ENCODE data around the gene PSKH1.
"Not testable (repeated sequence)": the region's sequence is repeated elsewhere in the genome, so short reads cannot be mapped to it uniquely, and the experiment has no call there.

The PSKH1 gene

DNA sequence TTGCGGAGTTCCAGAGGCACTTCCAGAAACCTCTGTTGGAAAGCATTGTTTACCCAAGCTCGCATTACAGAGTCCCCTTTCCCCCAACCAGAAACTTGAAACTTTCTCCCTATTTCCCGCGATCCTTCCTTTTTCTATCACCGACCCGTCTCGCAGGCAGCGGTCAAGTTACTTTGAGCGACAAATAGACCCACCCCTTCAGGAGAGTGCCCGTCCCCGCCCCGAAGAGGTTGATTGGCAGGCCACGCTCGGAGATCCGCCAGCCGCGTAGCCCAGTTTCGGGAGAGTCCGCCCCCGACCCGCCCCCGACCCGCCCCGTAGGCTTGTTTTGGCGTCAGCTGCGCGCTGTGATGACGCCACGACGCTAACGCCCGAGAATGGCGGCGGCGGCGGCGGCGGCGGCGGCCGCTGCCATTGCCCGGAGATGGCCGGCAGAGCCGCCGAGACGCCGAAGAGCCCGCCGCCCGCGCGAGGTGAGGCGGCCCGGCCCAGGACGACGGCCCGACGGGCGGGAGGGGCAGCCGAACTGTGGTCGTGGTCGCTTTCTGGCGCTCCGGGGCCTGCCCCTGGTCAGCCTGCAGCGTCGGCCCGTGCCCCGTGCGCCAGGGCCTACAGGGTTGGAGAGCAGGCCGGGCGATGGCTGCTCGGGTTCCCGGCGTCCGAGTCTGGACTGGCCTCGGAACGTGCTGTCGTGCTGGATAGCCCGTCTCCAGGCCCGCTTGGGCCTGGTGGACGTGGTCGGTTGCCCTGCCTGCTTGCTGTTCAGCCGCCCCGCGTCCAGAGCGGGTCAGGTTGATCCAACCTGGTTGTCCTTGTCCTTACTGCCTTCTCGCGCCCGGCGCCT lies at the start of gene PSKH1:
TSS of gene PSKH1 (plus strand) at position 356 of the 844 bp plus-strand sequence. CDS start 15,496 bp downstream, outside the sequence.
- peak; percentile 96 for DNase-seq (ENCODE audit: low spot score)

GRCh38 chr16:67843343-67843765 lies 49.7 kb upstream of the PSKH1 start:
- DNase-seq (ENCODE audit: low spot score): no peak

GRCh38 chr16:67844497-67844896 lies 48.6 kb upstream of the PSKH1 start:
- no peak for DNase-seq (ENCODE audit: low spot score)

GRCh38 chr16:67845291-67846062 lies 47.6 kb upstream of the PSKH1 start:
- DNase-seq (ENCODE audit: low spot score): peak; percentile 9

DNA sequence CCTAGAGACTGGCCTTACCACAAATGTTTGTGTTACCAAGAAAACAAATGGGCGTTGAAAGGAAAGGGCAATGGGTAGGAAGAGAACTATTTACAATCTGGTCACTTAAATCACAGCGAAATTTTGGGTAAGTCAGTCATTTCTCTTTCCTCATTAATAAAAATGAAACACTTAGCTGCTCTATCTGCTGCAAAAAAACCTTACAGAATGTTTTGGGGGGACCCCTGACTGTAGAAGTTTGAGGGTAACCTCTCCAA lies 47.1 kb upstream of the PSKH1 start:
- DNase-seq (ENCODE audit: low spot score): peak; percentile 28

- peak; percentile 93 for DNase-seq (ENCODE audit: low spot score)
Measured at GRCh38 chr16:67846320-67847063, 46.6 kb upstream of the PSKH1 start, which contains the start of gene NUTF2. Gene NUTF2 (plus strand): TSS chr16:67846933. CDS start chr16:67865131, 18,198 bp downstream.

DNA sequence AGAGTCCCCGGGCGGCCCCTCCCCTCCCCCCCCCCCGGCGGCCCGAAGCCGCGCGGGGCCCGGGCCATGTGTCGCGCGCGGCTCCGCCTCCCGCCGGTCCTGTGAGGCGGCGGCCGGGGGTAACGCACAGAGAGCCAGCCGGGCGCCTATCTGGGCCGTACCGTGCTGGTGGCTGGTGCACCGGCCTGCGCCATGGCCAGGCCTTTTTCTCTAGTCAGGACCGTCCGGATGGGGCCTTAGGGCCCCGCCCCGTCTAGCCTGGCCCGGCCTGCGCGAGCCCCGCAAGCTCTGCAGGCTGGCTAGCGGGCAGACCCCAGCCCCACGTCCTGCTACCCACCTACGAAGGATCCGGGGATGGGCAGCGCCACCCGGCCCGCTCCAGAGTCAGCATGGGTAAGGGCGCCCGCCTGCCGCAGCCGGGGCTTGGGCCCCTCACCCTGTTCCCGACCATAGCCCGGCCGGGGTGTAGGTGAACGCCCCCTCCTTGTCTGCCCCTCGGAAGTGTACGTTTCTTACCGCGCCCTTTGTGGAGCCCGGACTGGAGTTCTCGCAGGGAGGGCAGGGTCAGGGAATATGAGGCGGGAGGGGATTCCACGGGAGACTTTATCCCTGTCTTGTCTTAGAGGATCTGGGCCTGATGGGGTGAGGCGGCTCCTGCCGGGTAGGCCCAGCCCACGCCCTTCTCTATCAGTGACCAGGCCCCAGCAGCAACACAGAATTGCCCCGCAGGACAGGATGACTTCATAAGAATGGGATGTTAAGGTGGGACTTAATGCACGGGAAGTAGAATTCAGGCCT lies 45.8 kb upstream of the PSKH1 start, which contains the start of gene CENPT:
TSS of gene CENPT (minus strand) at position 630 of the 798 bp plus-strand sequence. CDS start 13,834 bp downstream, outside the sequence.
- DNase-seq (ENCODE audit: low spot score): peak; percentile 56

GRCh38 chr16:67848118-67848517 lies 44.9 kb upstream of the PSKH1 start:
- no peak for DNase-seq (ENCODE audit: low spot score)

DNA sequence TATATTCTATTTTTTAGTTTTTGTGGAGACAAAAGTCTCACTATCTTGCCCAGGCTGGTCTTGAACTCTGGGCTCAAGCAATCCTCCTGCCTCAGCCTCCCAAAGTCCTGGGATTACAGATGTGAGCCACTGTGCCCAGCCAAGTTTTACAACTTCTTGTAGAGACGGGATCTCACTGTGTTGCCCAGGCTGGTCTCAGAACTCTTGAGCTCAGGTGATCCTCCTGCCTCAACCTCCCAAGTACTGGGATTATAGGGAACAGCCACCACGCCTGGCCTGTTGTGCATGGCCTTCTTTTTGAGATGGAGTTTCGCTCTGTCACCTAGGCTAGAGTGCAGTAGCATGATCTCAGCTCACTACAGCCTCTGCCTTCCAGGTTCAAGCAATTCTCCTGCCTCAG lies 39.4 kb upstream of the PSKH1 start:
- no peak for DNase-seq (ENCODE audit: low spot score)

- DNase-seq (ENCODE audit: low spot score): no peak
Measured at GRCh38 chr16:67855789-67856188, 37.3 kb upstream of the PSKH1 start.

GRCh38 chr16:67856927-67857546 lies 36.0 kb upstream of the PSKH1 start:
- no peak for DNase-seq (ENCODE audit: low spot score)

- peak; percentile 18 for DNase-seq (ENCODE audit: low spot score)
Measured at GRCh38 chr16:67857547-67858233, 35.4 kb upstream of the PSKH1 start.

DNA sequence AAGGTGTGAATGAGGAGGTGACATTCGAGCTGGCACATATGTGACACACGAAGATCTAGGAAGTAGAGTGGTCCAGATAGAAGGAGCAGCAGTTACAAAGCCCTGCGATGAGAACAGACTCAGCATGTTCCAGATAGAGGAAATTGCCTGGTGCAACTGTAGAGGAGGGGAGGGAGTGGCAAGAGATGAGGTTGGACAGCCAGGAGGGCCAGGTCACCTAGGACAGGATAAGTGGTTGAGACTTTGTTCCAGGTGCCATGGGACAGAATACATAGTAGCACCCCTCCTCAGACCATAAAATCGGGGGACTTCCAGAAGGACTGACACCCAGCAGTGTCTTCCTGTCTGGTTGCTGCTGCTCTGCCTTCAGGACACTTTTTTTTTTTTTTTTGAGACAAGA lies 34.6 kb upstream of the PSKH1 start:
- DNase-seq (ENCODE audit: low spot score): no peak

DNA sequence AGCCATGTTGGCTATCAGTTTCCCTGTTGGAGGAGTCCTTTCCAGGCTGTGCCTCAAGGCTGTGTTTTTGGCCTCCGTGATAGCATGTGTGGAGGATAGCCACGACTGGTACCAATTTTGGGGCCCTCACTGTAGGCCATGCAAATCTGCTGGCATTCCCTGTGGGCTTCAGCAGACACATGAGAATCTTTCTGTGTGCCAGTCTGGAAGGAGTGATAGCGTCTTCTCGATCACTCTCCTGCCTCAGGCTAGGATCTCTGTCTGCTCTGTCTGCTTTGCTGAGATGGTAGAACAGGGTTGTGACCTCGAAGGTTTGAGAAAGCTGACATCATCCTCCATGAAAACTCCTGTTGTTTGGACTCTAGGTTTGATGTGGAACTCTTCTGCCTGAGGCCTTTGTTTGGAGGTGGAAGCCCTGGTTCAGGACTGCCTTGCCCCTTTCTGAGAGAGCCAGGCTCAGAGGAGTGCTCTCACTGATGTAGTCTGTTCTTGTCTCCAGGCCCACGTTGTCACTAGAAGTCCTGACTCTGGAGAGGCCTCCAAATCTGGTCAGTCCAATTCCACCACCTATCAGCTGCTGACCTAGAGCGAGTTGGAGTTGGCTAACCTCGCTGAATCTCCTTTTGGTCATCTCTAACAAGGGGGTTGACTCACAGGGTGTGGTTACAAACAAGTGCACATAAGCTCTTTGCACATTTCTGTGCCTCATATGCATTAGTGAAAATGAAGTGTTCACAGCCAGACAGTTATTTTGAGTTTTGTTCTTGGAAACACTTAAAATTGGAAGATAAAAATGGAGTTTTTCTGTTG lies 32.3 kb upstream of the PSKH1 start:
- DNase-seq (ENCODE audit: low spot score): no peak

GRCh38 chr16:67861877-67862276 lies 31.2 kb upstream of the PSKH1 start:
- DNase-seq (ENCODE audit: low spot score): no peak

DNA sequence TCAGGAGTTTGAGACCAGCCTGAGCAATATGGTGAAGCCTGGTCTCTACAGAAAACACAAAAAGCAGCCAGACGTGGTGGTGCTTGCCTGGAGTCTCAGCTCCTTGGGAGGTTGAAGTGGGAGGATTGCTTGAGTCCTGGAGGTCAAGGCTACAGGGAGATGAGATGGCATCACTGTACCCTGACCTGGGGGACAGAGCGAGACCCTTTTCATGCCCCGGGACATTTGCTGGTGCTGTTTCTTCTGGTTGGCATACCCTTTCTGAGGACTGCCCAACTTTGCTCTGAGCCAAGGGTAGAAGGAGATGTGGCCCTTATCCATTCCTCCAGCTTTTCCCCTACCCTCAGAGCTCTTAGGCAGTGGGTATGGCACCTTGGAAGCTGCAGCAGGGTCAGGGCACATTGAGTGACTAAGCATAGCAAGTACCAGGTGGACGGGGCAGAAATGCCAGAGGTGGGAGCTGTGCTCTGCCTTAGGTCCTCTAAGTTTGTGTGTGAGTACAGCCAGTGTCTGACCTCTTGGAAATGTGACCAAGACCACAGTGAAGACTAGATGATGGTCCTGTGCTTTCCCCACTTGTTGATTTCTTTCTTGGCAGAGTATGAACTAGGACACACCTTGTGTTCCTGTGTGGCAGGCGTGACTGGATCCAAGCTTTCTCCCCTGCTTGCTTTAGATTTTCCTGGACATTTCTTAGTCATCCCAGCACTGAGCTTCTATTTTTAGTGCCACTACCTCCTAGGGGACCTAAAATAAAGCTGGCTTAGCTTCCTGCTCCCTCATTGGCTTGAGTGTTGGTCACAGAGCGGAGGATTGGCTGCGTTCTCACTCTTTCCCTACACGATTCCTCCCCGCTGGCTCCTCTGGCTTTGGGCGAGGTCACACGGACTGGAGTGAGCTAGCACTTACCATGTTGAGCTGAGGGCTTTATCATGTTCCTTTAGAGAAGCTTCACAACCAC lies 30.2 kb upstream of the PSKH1 start:
- DNase-seq (ENCODE audit: low spot score): no peak

DNA sequence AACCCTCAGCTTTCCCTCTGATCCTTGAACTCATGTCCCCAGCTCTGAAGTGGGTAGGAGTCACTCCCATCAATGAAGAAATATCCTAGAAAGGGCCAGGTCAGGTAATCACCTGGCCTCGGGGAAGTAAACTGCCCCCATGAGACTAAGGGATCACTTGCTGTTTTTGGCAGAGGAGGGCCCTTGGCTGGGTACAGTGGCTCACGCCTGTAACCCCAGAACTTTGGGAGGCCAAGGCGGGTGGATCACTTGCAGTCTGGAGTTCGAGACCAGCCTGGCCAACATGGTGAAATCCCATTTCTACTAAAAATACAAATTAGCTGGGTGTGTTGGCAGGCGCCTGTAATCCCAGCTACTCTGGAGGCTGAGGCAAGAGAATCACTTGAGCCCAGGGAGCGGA lies 29.0 kb upstream of the PSKH1 start:
- not testable (repeated sequence) for DNase-seq (ENCODE audit: low spot score)

DNA sequence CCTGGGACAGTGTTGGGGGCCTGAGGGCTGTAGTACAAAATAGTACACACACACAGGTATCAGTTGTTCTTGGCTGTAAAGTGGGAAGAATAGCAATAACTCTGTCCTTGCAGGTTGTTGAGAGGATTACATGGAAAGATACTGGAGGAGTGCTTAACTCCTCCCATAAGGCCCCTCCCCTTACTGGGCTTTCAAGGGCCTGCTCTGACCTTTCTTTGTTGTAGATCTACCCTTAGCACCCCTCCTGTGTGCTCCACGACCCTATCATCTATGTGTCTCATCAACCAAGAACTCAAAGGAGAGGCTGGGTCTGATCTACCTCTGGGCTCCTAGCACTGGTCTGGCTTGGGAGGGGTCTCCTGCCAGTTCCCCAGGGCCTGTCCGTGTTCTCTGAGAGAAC lies 28.5 kb upstream of the PSKH1 start:
- DNase-seq (ENCODE audit: low spot score): no peak

Measured in pons (tissue), 1 donor.